Breast epithelium (tissue), 3 donors: ENCODE measurements around the gene U2AF1L4.

Experiments used
- POLR2A ChIP-seq: fragments of 450-650 bp; IDR thresholded peaks from one replicate; pipeline ENCODE4 v1.6.1; 2016; ENCODE audit warnings: antibody characterized with exemption, mild to moderate bottlenecking, moderate library complexity
- POLR2AphosphoS5 ChIP-seq, 3 donors: sonication (generic); formaldehyde crosslinking; IDR thresholded peaks; one replicate each; pipeline ENCODE4 v1.6.1; 2017; ENCODE audit warnings: antibody characterized with exemption in 3 of 3
- TF ChIP-seq, protein P1 (sequence below), 3 donors: fragments of 450-650 bp; IDR thresholded peaks; one replicate each; pipeline ENCODE4 v1.5.1; 2016 to 2017; ENCODE audit warnings: antibody characterized with exemption in 3 of 3, mild to moderate bottlenecking in 3 of 3, moderate library complexity in 3 of 3

DNA sequence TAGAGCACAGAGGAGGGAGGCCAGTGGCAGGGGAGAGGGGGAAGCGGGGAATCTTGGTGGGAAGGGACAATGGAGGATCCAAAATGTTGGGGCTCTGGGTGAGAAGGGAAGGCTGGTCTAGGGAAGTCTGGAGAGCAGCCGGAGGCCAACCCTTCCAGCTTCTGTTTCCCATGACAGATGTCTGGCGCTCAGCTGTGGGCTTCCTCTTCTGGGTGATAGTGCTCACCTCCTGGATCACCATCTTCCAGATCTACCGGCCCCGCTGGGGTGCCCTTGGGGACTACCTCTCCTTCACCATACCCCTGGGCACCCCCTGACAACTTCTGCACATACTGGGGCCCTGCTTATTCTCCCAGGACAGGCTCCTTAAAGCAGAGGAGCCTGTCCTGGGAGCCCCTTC lies 1.3 kb upstream of the U2AF1L4 start:
- TF ChIP-seq, protein P1, sequence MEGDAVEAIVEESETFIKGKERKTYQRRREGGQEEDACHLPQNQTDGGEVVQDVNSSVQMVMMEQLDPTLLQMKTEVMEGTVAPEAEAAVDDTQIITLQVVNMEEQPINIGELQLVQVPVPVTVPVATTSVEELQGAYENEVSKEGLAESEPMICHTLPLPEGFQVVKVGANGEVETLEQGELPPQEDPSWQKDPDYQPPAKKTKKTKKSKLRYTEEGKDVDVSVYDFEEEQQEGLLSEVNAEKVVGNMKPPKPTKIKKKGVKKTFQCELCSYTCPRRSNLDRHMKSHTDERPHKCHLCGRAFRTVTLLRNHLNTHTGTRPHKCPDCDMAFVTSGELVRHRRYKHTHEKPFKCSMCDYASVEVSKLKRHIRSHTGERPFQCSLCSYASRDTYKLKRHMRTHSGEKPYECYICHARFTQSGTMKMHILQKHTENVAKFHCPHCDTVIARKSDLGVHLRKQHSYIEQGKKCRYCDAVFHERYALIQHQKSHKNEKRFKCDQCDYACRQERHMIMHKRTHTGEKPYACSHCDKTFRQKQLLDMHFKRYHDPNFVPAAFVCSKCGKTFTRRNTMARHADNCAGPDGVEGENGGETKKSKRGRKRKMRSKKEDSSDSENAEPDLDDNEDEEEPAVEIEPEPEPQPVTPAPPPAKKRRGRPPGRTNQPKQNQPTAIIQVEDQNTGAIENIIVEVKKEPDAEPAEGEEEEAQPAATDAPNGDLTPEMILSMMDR (IDR thresholded peaks at IDR 0.05), result no peak
- TF ChIP-seq POLR2AphosphoS5 (IDR thresholded peaks at IDR 0.05) (no peak), POLR2A (no peak)
